HepG2 (cell line): Measurements from ENCODE around the gene TMEM14C. TPM values are rescaled to one million over a fixed set of nuclear protein-coding genes. Genes with fewer than 3 reads are reported as not detected.

ENCODE experiments used
- DMAP1 ChIP-seq: IDR thresholded peaks from 2 replicates; pipeline ENCODE4 v1.6.1; 2016
- FOSL1 ChIP-seq: sonication (generic); formaldehyde crosslinking; IDR thresholded peaks from 2 replicates; pipeline ENCODE4 v1.9.0; 2021; ENCODE audit warnings: missing genetic modification reagents, borderline replicate concordance
- GATA4 ChIP-seq: sonication (generic); IDR thresholded peaks from 2 replicates; pipeline ENCODE4 v1.6.1; 2016; ENCODE audit warnings: antibody characterized with exemption, low read depth, borderline replicate concordance
- HDAC1 ChIP-seq: sonication (generic); formaldehyde crosslinking; IDR thresholded peaks from 2 replicates; pipeline ENCODE4 v1.5.1; 2020; ENCODE audit warnings: mild to moderate bottlenecking, missing genetic modification reagents
- KDM3A ChIP-seq: IDR thresholded peaks from 2 replicates; pipeline ENCODE4 v1.6.1; 2018; ENCODE audit warnings: low read depth, missing compliant biosample characterization
- MTF2 ChIP-seq: sonication (generic); formaldehyde crosslinking; IDR thresholded peaks from 2 replicates; pipeline ENCODE4 v1.5.0; 2020; ENCODE audit warnings: missing genetic modification reagents, borderline replicate concordance
- NR2C2 ChIP-seq: sonication (generic); formaldehyde crosslinking; IDR thresholded peaks from 2 replicates; pipeline ENCODE4 v1.4.0; 2020; ENCODE audit warnings: missing genetic modification reagents, mild to moderate bottlenecking, moderate library complexity, borderline replicate concordance
- PAF1 ChIP-seq: IDR thresholded peaks from 2 replicates; pipeline ENCODE4 v1.6.1; 2016; ENCODE audit warnings: missing genetic modification reagents, missing compliant biosample characterization
- POLR2G ChIP-seq: fragments of 200-400 bp; formaldehyde crosslinking; IDR thresholded peaks from 2 replicates; pipeline ENCODE4 v1.6.1; 2018; ENCODE audit warnings: mild to moderate bottlenecking, low read depth, low read length, moderate library complexity
- RARA ChIP-seq: IDR thresholded peaks from 2 replicates; pipeline ENCODE4 v1.6.1; 2016; ENCODE audit warnings: missing genetic modification reagents, missing compliant biosample characterization
- THAP11 ChIP-seq: IDR thresholded peaks from 2 replicates; pipeline ENCODE4 v1.6.1; 2016; ENCODE audit warnings: missing biosample characterization, missing genetic modification reagents
- ZNF407 ChIP-seq: sonication (generic); formaldehyde crosslinking; IDR thresholded peaks from one replicate; pipeline ENCODE4 v1.5.1; 2020; ENCODE audit warnings: mild to moderate bottlenecking, missing genetic modification reagents; ENCODE audit errors: not compliant biosample characterization
- ZNF558 ChIP-seq: sonication (generic); formaldehyde crosslinking; IDR thresholded peaks from 2 replicates; pipeline ENCODE4 v1.9.0; 2022; ENCODE audit warnings: mild to moderate bottlenecking, missing genetic modification reagents, borderline replicate concordance
- ZNF678 ChIP-seq: sonication (generic); formaldehyde crosslinking; IDR thresholded peaks from 2 replicates; pipeline ENCODE4 v1.4.0; 2020; ENCODE audit warnings: mild to moderate bottlenecking, missing genetic modification reagents
- ZNF691 ChIP-seq: sonication (generic); formaldehyde crosslinking; IDR thresholded peaks from 2 replicates; pipeline ENCODE4 v1.4.0; 2020; ENCODE audit warnings: missing genetic modification reagents, low read depth, mild to moderate bottlenecking, borderline replicate concordance
- polyA plus RNA-seq, 8 experiments: library from polyadenylated mRNA; depleted of rRNA in 3 of 8; stranded (reverse) in 7 of 8; unstranded in 1 of 8; fragments of >200 nt; fragmentation: Illumina TruSeq in 4 of 8; extraction: Trizol in 4 of 8; gene quantifications; 2 replicates each; pipeline versions ENCODE4 v1.2.1 to v1.2.3, GENCODE V29; 2011 to 2016; ENCODE audit warnings: low read depth in 4 of 8, missing spikeins in 1 of 8, mixed read lengths in 1 of 8; ENCODE audit not compliant: insufficient read depth in 1 of 8
- total RNA-seq, 5 experiments: library from RNA; depleted of rRNA; stranded (reverse); fragments of >200 nt; fragmentation: Illumina TruSeq; extraction: Trizol; gene quantifications; 2 replicates each; pipeline ENCODE4 v1.2.3, GENCODE V29; 2016; ENCODE audit warnings: low read depth in 1 of 5
- TF ChIP-seq, protein P1 (sequence below): sonication (generic); IDR thresholded peaks from 2 replicates; pipeline ENCODE4 v1.6.1; 2016; ENCODE audit warnings: low read depth, borderline replicate concordance

TMEM14C gene
- total and polyA plus RNA-seq, 2 of the 13 experiments (the other 11 are each of a cell fraction or from before 2014, with no cell fraction given), result 184 TPM

GRCh38 chr6:10721850-10722569 lies 860 bp upstream of the TMEM14C start (continued):
- TF ChIP-seq NR2C2 (CRISPR knock-in tag), result no peak
- TF ChIP-seq GATA4, result no peak
- no peak for TF ChIP-seq DMAP1 (CRISPR knock-in tag)
- no peak for TF ChIP-seq ZNF558 (CRISPR knock-in tag)
- TF ChIP-seq HDAC1, result no peak
- peak; percentile 57; the same call in 1 of the 2 replicates for TF ChIP-seq PAF1 (CRISPR knock-in tag)
- TF ChIP-seq, protein P1, sequence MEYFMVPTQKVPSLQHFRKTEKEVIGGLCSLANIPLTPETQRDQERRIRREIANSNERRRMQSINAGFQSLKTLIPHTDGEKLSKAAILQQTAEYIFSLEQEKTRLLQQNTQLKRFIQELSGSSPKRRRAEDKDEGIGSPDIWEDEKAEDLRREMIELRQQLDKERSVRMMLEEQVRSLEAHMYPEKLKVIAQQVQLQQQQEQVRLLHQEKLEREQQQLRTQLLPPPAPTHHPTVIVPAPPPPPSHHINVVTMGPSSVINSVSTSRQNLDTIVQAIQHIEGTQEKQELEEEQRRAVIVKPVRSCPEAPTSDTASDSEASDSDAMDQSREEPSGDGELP, result 0 out of 2 replicates have a peak, but pooled peaks have one; percentile 3
- TF ChIP-seq ZNF691 (CRISPR knock-in tag), result no peak
- TF ChIP-seq RARA, result no peak
- no peak for TF ChIP-seq ZNF678 (CRISPR knock-in tag)
- TF ChIP-seq MTF2, result 0 out of 2 replicates have a peak, but pooled peaks have one; percentile 49
- TF ChIP-seq ZNF407 (CRISPR knock-in tag), result no peak
- no peak for TF ChIP-seq THAP11 (CRISPR knock-in tag)
- peak; percentile 82 for TF ChIP-seq POLR2G
- TF ChIP-seq KDM3A (CRISPR knock-in tag), result no peak
- no peak for TF ChIP-seq FOSL1
